HEK293 (cell line): ENCODE data around the gene TBC1D22A.

Source experiments
- CTCF ChIA-PET: fragments of 350-600 bp; formaldehyde crosslinking; extraction: SDS; loops from one replicate; lab custom pipeline; 2021; ENCODE audit warnings: antibody characterized with exemption; lab: Yijun Ruan, JAX
- POLR2A ChIA-PET: fragments of 300-600 bp; formaldehyde crosslinking; extraction: SDS; loops from one replicate; lab custom pipeline; 2020; ENCODE audit warnings: antibody characterized with exemption, inconsistent platforms; lab: Yijun Ruan, JAX
- H3K27ac ChIP-seq: fragments of 200-500 bp; sonication (Bioruptor generic); 2 replicates; pipeline ENCODE4 v1.5.1; 2014; ENCODE audit warnings: low read depth, low read length, control low read depth, inconsistent platforms; ENCODE audit errors: extremely low read depth
- H3K36me3 ChIP-seq, 2 experiments: fragments of 200-500 bp in 1 of 2; sonication (Bioruptor generic) in 1 of 2; 1 replicate in 1 of 2; 2 replicates in 1 of 2; pipeline ENCODE4 v1.5.1; 2014 to 2017; ENCODE audit warnings: inconsistent platforms in 2 of 2, low read length in 2 of 2; ENCODE audit not compliant: control insufficient read depth in 2 of 2, insufficient read depth in 1 of 2
- H3K4me1 ChIP-seq: fragments of 200-500 bp; sonication (Bioruptor generic); 2 replicates; pipeline ENCODE4 v1.5.1; 2014; ENCODE audit warnings: mild to moderate bottlenecking, low read length, inconsistent platforms; ENCODE audit not compliant: control insufficient read depth, insufficient read depth
- H3K4me3 ChIP-seq: 2 replicates; pipeline ENCODE4 v1.5.1; 2011; ENCODE audit warnings: low read depth, mild to moderate bottlenecking, control low read depth, low read length, moderate library complexity
- H3K9me3 ChIP-seq: fragments of 200-500 bp; sonication (Bioruptor generic); 2 replicates; pipeline ENCODE4 v1.5.1; 2014; ENCODE audit warnings: low read depth, low read length, inconsistent platforms; ENCODE audit not compliant: control insufficient read depth, insufficient read depth
- EGR2 ChIP-seq: fragments of 450-650 bp; formaldehyde crosslinking; IDR thresholded peaks from 2 replicates; pipeline ENCODE4 v1.5.1; 2016; ENCODE audit warnings: low read depth, missing biosample characterization, missing genetic modification characterization
- GFI1B ChIP-seq: fragments of 450-650 bp; formaldehyde crosslinking; IDR thresholded peaks from 2 replicates; pipeline ENCODE4 v1.5.1; 2016; ENCODE audit warnings: missing biosample characterization, missing genetic modification characterization
- GLI4 ChIP-seq: fragments of 450-650 bp; formaldehyde crosslinking; IDR thresholded peaks from 2 replicates; pipeline ENCODE4 v1.5.1; 2016; ENCODE audit warnings: missing biosample characterization, missing genetic modification characterization
- KLF8 ChIP-seq: fragments of 450-650 bp; formaldehyde crosslinking; IDR thresholded peaks from 2 replicates; pipeline ENCODE4 v1.5.1; 2016; ENCODE audit warnings: missing biosample characterization, missing genetic modification characterization
- SCRT2 ChIP-seq: fragments of 450-650 bp; formaldehyde crosslinking; IDR thresholded peaks from 2 replicates; pipeline ENCODE4 v1.5.1; 2016; ENCODE audit warnings: missing biosample characterization, missing genetic modification characterization
- SETDB1 ChIP-seq: IDR thresholded peaks from one replicate; pipeline ENCODE4 v1.6.1; 2017; ENCODE audit warnings: mild to moderate bottlenecking, low read length, moderate library complexity, mixed read lengths; ENCODE audit not compliant: insufficient read length
- SP2 ChIP-seq: fragments of 450-650 bp; formaldehyde crosslinking; IDR thresholded peaks from 2 replicates; pipeline ENCODE4 v1.5.1; 2016; ENCODE audit warnings: missing biosample characterization, missing genetic modification characterization
- SP7 ChIP-seq: fragments of 450-650 bp; formaldehyde crosslinking; IDR thresholded peaks from 2 replicates; pipeline ENCODE4 v1.5.1; 2016; ENCODE audit warnings: missing biosample characterization, missing genetic modification characterization
- TRIM28 ChIP-seq: IDR thresholded peaks from 2 replicates; pipeline ENCODE4 v1.6.1; 2011; ENCODE audit warnings: low read length, control low read depth, borderline replicate concordance
- YY1 ChIP-seq: fragments of 450-650 bp; formaldehyde crosslinking; IDR thresholded peaks from 2 replicates; pipeline ENCODE4 v1.5.1; 2018; ENCODE audit warnings: missing biosample characterization, missing genetic modification characterization
- ZBTB8A ChIP-seq: fragments of 450-650 bp; formaldehyde crosslinking; IDR thresholded peaks from 2 replicates; pipeline ENCODE4 v1.5.1; 2016; ENCODE audit warnings: missing biosample characterization, missing genetic modification characterization
- ZFP3 ChIP-seq: fragments of 450-650 bp; formaldehyde crosslinking; IDR thresholded peaks from 2 replicates; pipeline ENCODE4 v1.5.1; 2016; ENCODE audit warnings: low read depth, missing biosample characterization, missing genetic modification characterization
- ZNF146 ChIP-seq: fragments of 450-650 bp; formaldehyde crosslinking; IDR thresholded peaks from 2 replicates; pipeline ENCODE4 v1.5.1; 2016; ENCODE audit warnings: missing biosample characterization, missing genetic modification characterization
- ZNF155 ChIP-seq: fragments of 450-650 bp; formaldehyde crosslinking; IDR thresholded peaks from 2 replicates; pipeline ENCODE4 v1.5.1; 2016; ENCODE audit warnings: missing biosample characterization, missing genetic modification characterization
- ZNF16 ChIP-seq: fragments of 450-650 bp; formaldehyde crosslinking; IDR thresholded peaks from 2 replicates; pipeline ENCODE4 v1.5.1; 2016; ENCODE audit warnings: low read depth, missing biosample characterization, missing genetic modification characterization
- ZNF19 ChIP-seq: fragments of 450-650 bp; formaldehyde crosslinking; IDR thresholded peaks from 2 replicates; pipeline ENCODE4; 2016; ENCODE audit warnings: missing biosample characterization, missing genetic modification characterization, low read depth
- ZNF223 ChIP-seq: fragments of 450-650 bp; formaldehyde crosslinking; IDR thresholded peaks from 2 replicates; pipeline ENCODE4 v1.5.1; 2016; ENCODE audit warnings: missing biosample characterization, missing genetic modification characterization
- ZNF311 ChIP-seq: fragments of 450-650 bp; formaldehyde crosslinking; IDR thresholded peaks from 2 replicates; pipeline ENCODE4 v1.5.1; 2017; ENCODE audit warnings: missing biosample characterization, missing genetic modification characterization, borderline replicate concordance
- ZNF335 ChIP-seq: fragments of 450-650 bp; formaldehyde crosslinking; conservative IDR thresholded peaks from 2 replicates; pipeline ENCODE4 v1.5.1; 2016; ENCODE audit warnings: missing biosample characterization, missing genetic modification characterization
- ZNF366 ChIP-seq: fragments of 450-650 bp; formaldehyde crosslinking; conservative IDR thresholded peaks from 2 replicates; pipeline ENCODE4 v1.5.1; 2016; ENCODE audit warnings: missing biosample characterization, missing genetic modification characterization
- ZNF404 ChIP-seq: fragments of 450-650 bp; formaldehyde crosslinking; IDR thresholded peaks from 2 replicates; pipeline ENCODE4 v1.5.1; 2017; ENCODE audit warnings: missing biosample characterization, missing genetic modification characterization
- ZNF473 ChIP-seq: fragments of 450-650 bp; formaldehyde crosslinking; IDR thresholded peaks from 2 replicates; pipeline ENCODE4 v1.5.1; 2017; ENCODE audit warnings: missing biosample characterization, missing genetic modification characterization
- ZNF530 ChIP-seq: fragments of 450-650 bp; formaldehyde crosslinking; IDR thresholded peaks from 2 replicates; pipeline ENCODE4 v1.5.1; 2016; ENCODE audit warnings: low read depth, missing biosample characterization, missing genetic modification characterization
- ZNF555 ChIP-seq: fragments of 450-650 bp; formaldehyde crosslinking; conservative IDR thresholded peaks from 2 replicates; pipeline ENCODE4 v1.5.1; 2017; ENCODE audit warnings: missing biosample characterization, mild to moderate bottlenecking, missing genetic modification characterization, inconsistent platforms
- ZNF571 ChIP-seq: fragments of 450-650 bp; formaldehyde crosslinking; IDR thresholded peaks from 2 replicates; pipeline ENCODE4 v1.5.0; 2017; ENCODE audit warnings: missing biosample characterization, missing genetic modification characterization
- ZNF600 ChIP-seq: fragments of 450-650 bp; formaldehyde crosslinking; IDR thresholded peaks from 2 replicates; pipeline ENCODE4 v1.5.1; 2016; ENCODE audit warnings: missing biosample characterization, missing genetic modification characterization
- ZNF785 ChIP-seq: fragments of 450-650 bp; formaldehyde crosslinking; IDR thresholded peaks from 2 replicates; pipeline ENCODE4 v1.5.1; 2016; ENCODE audit warnings: missing biosample characterization, missing genetic modification characterization
- TF ChIP-seq, protein P1 (sequence below): fragments of 450-650 bp; formaldehyde crosslinking; optimal IDR thresholded peaks from 2 replicates; pipeline ENCODE3; 2016; ENCODE audit warnings: missing biosample characterization, mild to moderate bottlenecking, missing genetic modification characterization
- TF ChIP-seq, protein P2 (sequence below): fragments of 450-650 bp; formaldehyde crosslinking; IDR thresholded peaks from 2 replicates; pipeline ENCODE4 v1.5.1; 2017; ENCODE audit warnings: missing biosample characterization, missing genetic modification characterization
- TF ChIP-seq, protein P3 (sequence below): fragments of 450-650 bp; formaldehyde crosslinking; IDR thresholded peaks from 2 replicates; pipeline ENCODE4 v1.5.1; 2016; ENCODE audit warnings: missing biosample characterization, missing genetic modification characterization
- TF ChIP-seq, protein P4 (sequence below): sonication (generic); formaldehyde crosslinking; IDR thresholded peaks from 2 replicates; pipeline ENCODE4 v1.8.1; 2022; ENCODE audit warnings: mild to moderate bottlenecking, moderate library complexity, missing genetic modification reagents
- TF ChIP-seq, protein P5 (sequence below): fragments of 450-650 bp; formaldehyde crosslinking; IDR thresholded peaks from 2 replicates; pipeline ENCODE4 v1.5.1; 2016; ENCODE audit warnings: missing biosample characterization, missing genetic modification characterization

The TBC1D22A gene

DNA sequence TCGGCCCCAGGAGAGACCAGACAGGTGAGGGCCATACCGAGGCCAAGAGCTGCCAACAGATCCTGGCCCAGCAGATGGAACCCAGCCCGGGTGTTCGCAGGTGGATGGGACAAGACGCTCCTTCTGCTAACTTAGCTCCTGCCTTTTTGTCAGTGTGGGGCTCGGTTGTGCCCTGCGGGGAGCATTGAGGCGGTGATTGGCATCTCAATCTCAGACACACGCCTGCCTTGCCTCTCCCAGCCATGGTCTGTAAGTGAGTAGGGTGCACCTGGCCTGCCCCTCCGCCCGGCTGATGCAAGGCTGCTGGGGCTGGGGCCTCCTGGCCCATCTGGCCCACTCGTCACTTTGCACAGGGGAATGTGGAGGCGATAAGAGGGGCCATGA, 350.1 kb downstream of the TBC1D22A start:
- H3K4me3 ChIP-seq = no peak overlapping the region
- no peaks in the 10 kb centered on the region for H3K4me1 ChIP-seq
- H3K36me3 ChIP-seq = no peaks in the 10 kb centered on the region
- TF ChIP-seq ZNF366 (tag by site-specific recombination) = no peak
- TF ChIP-seq, protein P1, sequence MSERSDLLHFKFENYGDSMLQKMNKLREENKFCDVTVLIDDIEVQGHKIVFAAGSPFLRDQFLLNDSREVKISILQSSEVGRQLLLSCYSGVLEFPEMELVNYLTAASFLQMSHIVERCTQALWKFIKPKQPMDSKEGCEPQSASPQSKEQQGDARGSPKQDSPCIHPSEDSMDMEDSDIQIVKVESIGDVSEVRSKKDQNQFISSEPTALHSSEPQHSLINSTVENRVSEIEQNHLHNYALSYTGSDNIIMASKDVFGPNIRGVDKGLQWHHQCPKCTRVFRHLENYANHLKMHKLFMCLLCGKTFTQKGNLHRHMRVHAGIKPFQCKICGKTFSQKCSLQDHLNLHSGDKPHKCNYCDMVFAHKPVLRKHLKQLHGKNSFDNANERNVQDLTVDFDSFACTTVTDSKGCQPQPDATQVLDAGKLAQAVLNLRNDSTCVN = no peak
- no peak for TF ChIP-seq ZNF155 (tag by site-specific recombination)
- no peak for TF ChIP-seq ZNF600 (tag by site-specific recombination)
- no peak for TF ChIP-seq GFI1B
- TF ChIP-seq SP7 (tag by site-specific recombination) = no peak
- no peak for TF ChIP-seq SCRT2 (tag by site-specific recombination)
- TF ChIP-seq TRIM28 = no peak
- no peak for TF ChIP-seq SETDB1
- no peak for TF ChIP-seq ZFP3 (tag by site-specific recombination)
- TF ChIP-seq ZNF335 (tag by site-specific recombination) = no peak
- no peak for TF ChIP-seq ZNF146 (tag by site-specific recombination)
- TF ChIP-seq ZNF404 (tag by site-specific recombination) = no peak
- TF ChIP-seq, protein P2, sequence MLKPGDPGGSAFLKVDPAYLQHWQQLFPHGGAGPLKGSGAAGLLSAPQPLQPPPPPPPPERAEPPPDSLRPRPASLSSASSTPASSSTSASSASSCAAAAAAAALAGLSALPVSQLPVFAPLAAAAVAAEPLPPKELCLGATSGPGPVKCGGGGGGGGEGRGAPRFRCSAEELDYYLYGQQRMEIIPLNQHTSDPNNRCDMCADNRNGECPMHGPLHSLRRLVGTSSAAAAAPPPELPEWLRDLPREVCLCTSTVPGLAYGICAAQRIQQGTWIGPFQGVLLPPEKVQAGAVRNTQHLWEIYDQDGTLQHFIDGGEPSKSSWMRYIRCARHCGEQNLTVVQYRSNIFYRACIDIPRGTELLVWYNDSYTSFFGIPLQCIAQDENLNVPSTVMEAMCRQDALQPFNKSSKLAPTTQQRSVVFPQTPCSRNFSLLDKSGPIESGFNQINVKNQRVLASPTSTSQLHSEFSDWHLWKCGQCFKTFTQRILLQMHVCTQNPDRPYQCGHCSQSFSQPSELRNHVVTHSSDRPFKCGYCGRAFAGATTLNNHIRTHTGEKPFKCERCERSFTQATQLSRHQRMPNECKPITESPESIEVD (tag by site-specific recombination) = no peak
- TF ChIP-seq, protein P3, sequence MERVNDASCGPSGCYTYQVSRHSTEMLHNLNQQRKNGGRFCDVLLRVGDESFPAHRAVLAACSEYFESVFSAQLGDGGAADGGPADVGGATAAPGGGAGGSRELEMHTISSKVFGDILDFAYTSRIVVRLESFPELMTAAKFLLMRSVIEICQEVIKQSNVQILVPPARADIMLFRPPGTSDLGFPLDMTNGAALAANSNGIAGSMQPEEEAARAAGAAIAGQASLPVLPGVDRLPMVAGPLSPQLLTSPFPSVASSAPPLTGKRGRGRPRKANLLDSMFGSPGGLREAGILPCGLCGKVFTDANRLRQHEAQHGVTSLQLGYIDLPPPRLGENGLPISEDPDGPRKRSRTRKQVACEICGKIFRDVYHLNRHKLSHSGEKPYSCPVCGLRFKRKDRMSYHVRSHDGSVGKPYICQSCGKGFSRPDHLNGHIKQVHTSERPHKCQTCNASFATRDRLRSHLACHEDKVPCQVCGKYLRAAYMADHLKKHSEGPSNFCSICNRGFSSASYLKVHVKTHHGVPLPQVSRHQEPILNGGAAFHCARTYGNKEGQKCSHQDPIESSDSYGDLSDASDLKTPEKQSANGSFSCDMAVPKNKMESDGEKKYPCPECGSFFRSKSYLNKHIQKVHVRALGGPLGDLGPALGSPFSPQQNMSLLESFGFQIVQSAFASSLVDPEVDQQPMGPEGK (tag by site-specific recombination) = no peak
- no peak for TF ChIP-seq ZNF530 (tag by site-specific recombination)
- no peak for TF ChIP-seq ZNF311 (tag by site-specific recombination)
- TF ChIP-seq, protein P4, sequence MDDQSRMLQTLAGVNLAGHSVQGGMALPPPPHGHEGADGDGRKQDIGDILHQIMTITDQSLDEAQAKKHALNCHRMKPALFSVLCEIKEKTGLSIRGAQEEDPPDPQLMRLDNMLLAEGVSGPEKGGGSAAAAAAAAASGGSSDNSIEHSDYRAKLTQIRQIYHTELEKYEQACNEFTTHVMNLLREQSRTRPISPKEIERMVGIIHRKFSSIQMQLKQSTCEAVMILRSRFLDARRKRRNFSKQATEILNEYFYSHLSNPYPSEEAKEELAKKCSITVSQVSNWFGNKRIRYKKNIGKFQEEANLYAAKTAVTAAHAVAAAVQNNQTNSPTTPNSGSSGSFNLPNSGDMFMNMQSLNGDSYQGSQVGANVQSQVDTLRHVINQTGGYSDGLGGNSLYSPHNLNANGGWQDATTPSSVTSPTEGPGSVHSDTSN = no peak
- no peak for TF ChIP-seq ZBTB8A (tag by site-specific recombination)
- no peak overlapping the region for H3K27ac ChIP-seq
- H3K9me3 ChIP-seq = no peaks in the 10 kb centered on the region
- CTCF ChIA-PET = no interaction called here
- POLR2A ChIA-PET = no interaction called here

DNA sequence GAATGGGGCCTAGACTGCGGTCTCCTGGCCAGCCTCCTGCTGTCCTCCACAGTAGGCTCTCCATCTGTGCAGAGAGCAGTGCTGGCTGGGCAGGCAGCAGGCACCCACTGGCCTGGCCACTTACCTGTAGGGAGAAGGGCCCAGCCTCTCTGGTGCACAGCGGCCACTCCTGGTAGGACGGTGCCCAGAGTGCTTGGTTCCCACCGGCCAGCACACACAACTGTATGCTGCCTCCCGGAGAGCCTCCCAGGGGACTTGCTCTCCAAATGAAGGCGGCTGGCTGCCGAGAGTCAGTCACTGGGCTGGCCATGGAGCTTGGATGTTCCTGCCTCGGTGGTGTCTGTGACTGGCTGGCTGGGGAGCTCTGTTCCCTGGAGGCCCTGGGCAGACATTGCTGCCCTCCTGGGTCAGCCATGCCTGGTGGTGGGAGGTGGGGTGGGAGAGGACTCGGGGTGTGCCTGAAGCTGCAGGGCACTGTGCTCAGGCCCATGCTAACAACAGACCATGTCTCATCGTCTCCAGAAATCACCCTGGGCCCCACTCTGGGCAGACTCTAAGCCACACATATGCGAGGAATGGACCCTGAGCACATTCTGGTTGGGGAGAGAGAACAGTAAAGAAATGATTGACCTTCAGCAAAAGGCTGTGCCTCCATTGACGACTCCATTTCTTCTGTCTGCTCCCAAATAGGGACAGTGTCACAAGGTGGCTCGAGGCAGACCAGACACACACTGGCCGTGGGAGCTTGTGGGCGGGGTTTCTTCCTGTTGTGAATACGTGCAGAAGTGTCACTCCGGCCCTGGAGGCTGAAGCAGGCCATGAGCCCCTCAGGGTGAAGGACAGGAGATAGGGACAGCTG, 350.8 kb downstream of the TBC1D22A start:
- Histone ChIP-seq H3K4me3 (no peak overlapping the region), H3K9me3 (no peaks in the 10 kb centered on the region), H3K36me3 (no peaks in the 10 kb centered on the region), H3K27ac (no peak overlapping the region), H3K4me1 (no peaks in the 10 kb centered on the region)
- POLR2A ChIA-PET = no interaction called here
- CTCF ChIA-PET = no interaction called here
- TF ChIP-seq ZNF223 (tag by site-specific recombination) (no peak), SP2 (no peak), ZNF785 (tag by site-specific recombination) (no peak), EGR2 (0 out of 2 replicates have a peak, but pooled peaks have one; percentile 13), ZNF16 (tag by site-specific recombination) (no peak), YY1 (tag by site-specific recombination) (no peak), ZNF19 (tag by site-specific recombination) (no peak), GLI4 (tag by site-specific recombination) (no peak), ZNF473 (tag by site-specific recombination) (no peak), ZNF571 (no peak), KLF8 (tag by site-specific recombination) (no peak), ZNF555 (tag by site-specific recombination) (no peak)
- TF ChIP-seq, protein P5, sequence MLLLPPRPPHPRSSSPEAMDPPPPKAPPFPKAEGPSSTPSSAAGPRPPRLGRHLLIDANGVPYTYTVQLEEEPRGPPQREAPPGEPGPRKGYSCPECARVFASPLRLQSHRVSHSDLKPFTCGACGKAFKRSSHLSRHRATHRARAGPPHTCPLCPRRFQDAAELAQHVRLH (tag by site-specific recombination) = no peak
